HCT116 (cell line): ENCODE measurements around the gene SLCO2B1. TPM values are rescaled to one million over a fixed set of nuclear protein-coding genes. Genes with fewer than 3 reads are reported as not detected.

Experiments
- ATAC-seq: fragments of 200-7000 bp; cut with Tn5 transposase; 2 replicates; pipeline ENCODE4 v1.9.1; 2020; ENCODE audit warnings: mild to moderate bottlenecking, moderate library complexity
- BruUV-seq: library from RNA; stranded (reverse); fragments of 400-500 nt; replicated peaks from 2 replicates; lab custom pipeline; 2021; lab: Mats Ljungman, UMichigan
- CTCF ChIA-PET: fragments of 300-600 bp; sonication (Branson Sonifier 250); formaldehyde crosslinking; loops from one replicate; lab custom pipeline; 2021; ENCODE audit warnings: antibody characterized with exemption; lab: Charles Lee
- POLR2A ChIA-PET: fragments of 300-600, 350-600 bp; sonication (Branson Sonifier 250); formaldehyde crosslinking; loops from one replicate; lab custom pipeline; 2021; ENCODE audit warnings: antibody characterized with exemption; lab: Charles Lee
- RAD21 ChIA-PET, 2 experiments: fragments of 300-600 bp; sonication (Branson Sonifier 250); formaldehyde crosslinking; loops; one replicate each; lab custom pipeline; 2023; ENCODE audit warnings: low total read pairs in 2 of 2; ENCODE audit not compliant: uncharacterized antibody in 2 of 2, unreplicated experiment in 2 of 2, low non-redundant PET in 1 of 2; lab: Charles Lee
- DNase-seq: peaks from one replicate; pipeline ENCODE4 v3.0.0-alpha.2; 2010; ENCODE audit warnings: low read depth, low spot score
- H2AFZ ChIP-seq: fragments of 200-600 bp; shearing (Covaris generic), sonication (generic); 2 replicates; pipeline ENCODE4 v1.6.1; 2017; ENCODE audit warnings: low read depth, mixed run types, mixed read lengths, antibody characterized with exemption, low read length; ENCODE audit not compliant: poor library complexity, severe bottlenecking
- H3K27ac ChIP-seq: 2 replicates; pipeline ENCODE4 v1.5.1; 2012; ENCODE audit warnings: low read depth, low read length
- H3K27me3 ChIP-seq: fragments of 200-600 bp; sonication (generic); 2 replicates; pipeline ENCODE4 v1.6.1; 2016; ENCODE audit warnings: mixed run types, low read length, mixed read lengths; ENCODE audit not compliant: insufficient read depth
- H3K36me3 ChIP-seq, 2 experiments: fragments of 200-500 bp in 1 of 2; fragments of 200-600 bp in 1 of 2; sonication (Bioruptor generic) in 1 of 2; sonication (generic) in 1 of 2; 2 replicates each; pipeline versions ENCODE4 v1.5.1 to v1.6.1; 2014 to 2016; ENCODE audit warnings: low read length in 2 of 2, inconsistent platforms in 1 of 2, mixed read lengths in 1 of 2, mixed run types in 1 of 2; ENCODE audit not compliant: insufficient read depth in 2 of 2, control insufficient read depth in 1 of 2
- H3K4me1 ChIP-seq, 2 experiments: fragments of 200-600 bp in 1 of 2; sonication (generic) in 1 of 2; 2 replicates each; pipeline versions ENCODE4 v1.5.1 to v1.6.1; 2012 to 2017; ENCODE audit warnings: low read length in 2 of 2, inconsistent platforms in 1 of 2, mild to moderate bottlenecking in 1 of 2, mixed read lengths in 1 of 2, mixed run types in 1 of 2, moderate library complexity in 1 of 2; ENCODE audit not compliant: insufficient read depth in 2 of 2, control insufficient read depth in 1 of 2
- H3K4me2 ChIP-seq: fragments of 200-600 bp; sonication (generic); 2 replicates; pipeline ENCODE4 v1.6.1; 2017; ENCODE audit warnings: mixed run types, low read length, mixed read lengths
- H3K4me3 ChIP-seq, 2 experiments: fragments of 200-600 bp in 1 of 2; sonication (generic) in 1 of 2; replicated peaks in 1 of 2; 2 replicates each; pipeline ENCODE4 v1.5.1; 2011 to 2016; ENCODE audit warnings: low read length in 2 of 2, control low read depth in 1 of 2, low read depth in 1 of 2, mild to moderate bottlenecking in 1 of 2, mixed read lengths in 1 of 2, mixed run types in 1 of 2
- H3K79me2 ChIP-seq: fragments of 200-600 bp; sonication (generic); 2 replicates; pipeline ENCODE4 v1.6.1; 2017; ENCODE audit warnings: mild to moderate bottlenecking, mixed run types, low read length, moderate library complexity, mixed read lengths; ENCODE audit not compliant: insufficient read depth
- H3K9ac ChIP-seq: fragments of 200-600 bp; sonication (generic); 2 replicates; pipeline ENCODE4 v1.6.1; 2016; ENCODE audit warnings: low read length, mixed read lengths
- H3K9me2 ChIP-seq: fragments of 200-600 bp; sonication (generic), shearing (Covaris generic); 2 replicates; pipeline ENCODE4 v1.6.1; 2017; ENCODE audit warnings: mixed run types, mild to moderate bottlenecking, moderate library complexity; ENCODE audit not compliant: insufficient read depth
- H3K9me3 ChIP-seq, 2 experiments: fragments of 200-500 bp in 1 of 2; fragments of 200-600 bp in 1 of 2; sonication (Bioruptor generic) in 1 of 2; sonication (generic) in 1 of 2; 2 replicates each; pipeline ENCODE4 v1.6.1; 2014 to 2017; ENCODE audit warnings: low read length in 2 of 2, mixed read lengths in 2 of 2, inconsistent platforms in 1 of 2, low read depth in 1 of 2, mild to moderate bottlenecking in 1 of 2, mixed run types in 1 of 2, moderate library complexity in 1 of 2; ENCODE audit not compliant: control insufficient read depth in 1 of 2, insufficient read depth in 1 of 2
- H4K20me1 ChIP-seq: fragments of 200-600 bp; sonication (generic), shearing (Covaris generic); 2 replicates; pipeline ENCODE4 v1.6.1; 2017; ENCODE audit warnings: mixed run types, mild to moderate bottlenecking, moderate library complexity; ENCODE audit not compliant: insufficient read depth
- CBX3 ChIP-seq: IDR thresholded peaks from 2 replicates; pipeline ENCODE4 v1.6.1; 2012; ENCODE audit warnings: low read depth
- CEBPB ChIP-seq: IDR thresholded peaks from 2 replicates; pipeline ENCODE4 v1.6.1; 2012; ENCODE audit warnings: low read depth
- EGR1 ChIP-seq: IDR thresholded peaks from 2 replicates; pipeline ENCODE4 v1.6.1; 2012; ENCODE audit warnings: low read depth
- ELF1 ChIP-seq: IDR thresholded peaks from 2 replicates; pipeline ENCODE4 v1.6.1; 2012; ENCODE audit warnings: low read depth, borderline replicate concordance
- EZH2 ChIP-seq: fragments of 200-600 bp; sonication (generic); IDR thresholded peaks from 2 replicates; pipeline ENCODE4 v1.6.1; 2017; ENCODE audit warnings: antibody characterized with exemption, mixed run types
- EZH2phosphoT487 ChIP-seq: fragments of 200-600 bp; IDR thresholded peaks from 2 replicates; pipeline ENCODE4 v1.6.1; 2018; ENCODE audit warnings: antibody characterized with exemption, borderline replicate concordance
- FOSL1 ChIP-seq: IDR thresholded peaks from 2 replicates; pipeline ENCODE4 v1.6.1; 2012; ENCODE audit warnings: low read depth
- POLR2A ChIP-seq: IDR thresholded peaks from 2 replicates; pipeline ENCODE4 v1.7.0; 2011; ENCODE audit warnings: borderline replicate concordance; ENCODE audit not compliant: insufficient read depth, insufficient read length; ENCODE audit errors: extremely low read depth
- SP1 ChIP-seq: IDR thresholded peaks from 2 replicates; pipeline ENCODE4 v1.6.1; 2012; ENCODE audit warnings: low read depth
- SRF ChIP-seq: IDR thresholded peaks from 2 replicates; pipeline ENCODE4 v1.6.1; 2012; ENCODE audit warnings: low read depth
- TCF7L2 ChIP-seq: IDR thresholded peaks from 2 replicates; pipeline ENCODE4 v1.7.0; 2011; ENCODE audit warnings: borderline replicate concordance, inconsistent platforms; ENCODE audit not compliant: insufficient read depth, insufficient read length; ENCODE audit errors: extremely low read depth
- YY1 ChIP-seq: IDR thresholded peaks from 2 replicates; pipeline ENCODE4 v1.6.1; 2011; ENCODE audit warnings: low read length, low read depth, moderate library complexity, mild to moderate bottlenecking; ENCODE audit not compliant: insufficient replicate concordance; ENCODE audit errors: extremely low read depth
- ZNF274 ChIP-seq: fragments of 200-500 bp; sonication (Bioruptor generic); IDR thresholded peaks from 2 replicates; pipeline ENCODE4 v1.6.1; 2014; ENCODE audit warnings: mild to moderate bottlenecking, low read depth, low read length, inconsistent platforms
- intact Hi-C: fragments of 100-400 bp; cut with micrococcal nuclease; formaldehyde crosslinking; loops from 2 replicates; pipeline ENCODE4 v1.10.0; 2022
- total RNA-seq: library from RNA; stranded (reverse); gene quantifications from one replicate; pipeline ENCODE4 v1.2.1, GENCODE V29; 2021; ENCODE audit not compliant: unreplicated experiment
- TF ChIP-seq, protein P1 (sequence below): IDR thresholded peaks from 2 replicates; pipeline ENCODE4 v1.6.1; 2012
- TF ChIP-seq, protein P2 (sequence below): IDR thresholded peaks from 2 replicates; pipeline ENCODE4 v1.6.1; 2012
- TF ChIP-seq, protein P3 (sequence below), 3 experiments: fragments of 200-600 bp in 1 of 3; sonication (generic) in 1 of 3; IDR thresholded peaks in 2 of 3; conservative IDR thresholded peaks in 1 of 3; 2 replicates each; pipeline ENCODE4 v1.5.1; 2012 to 2017; ENCODE audit warnings: low read depth in 2 of 3, low read length in 2 of 3, antibody characterized with exemption in 1 of 3, borderline replicate concordance in 1 of 3, control low read depth in 1 of 3, mild to moderate bottlenecking in 1 of 3, mixed read lengths in 1 of 3, mixed run types in 1 of 3, moderate library complexity in 1 of 3; ENCODE audit not compliant: insufficient read depth in 1 of 3

SLCO2B1 gene
- total RNA-seq, 1 experiment from 2014 or later: 0.81 TPM

GRCh38 chr11:75113030-75113429, 37.9 kb upstream of the SLCO2B1 start:
- DNase-seq (no peak), ATAC-seq (no peak)
- H3K27me3 ChIP-seq: no peaks in the 10 kb centered on the region
- H2AFZ ChIP-seq: no peak overlapping the region
- intact Hi-C loops: no loop called here
- ChIA-PET POLR2A (no interaction called here), CTCF (no interaction called here), RAD21 (no interaction called here)
- no peak overlapping the region for H3K4me3 ChIP-seq
- no TSS peak for BruUV-seq
- TF ChIP-seq, protein P1, sequence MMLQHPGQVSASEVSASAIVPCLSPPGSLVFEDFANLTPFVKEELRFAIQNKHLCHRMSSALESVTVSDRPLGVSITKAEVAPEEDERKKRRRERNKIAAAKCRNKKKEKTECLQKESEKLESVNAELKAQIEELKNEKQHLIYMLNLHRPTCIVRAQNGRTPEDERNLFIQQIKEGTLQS: no peak
- TF ChIP-seq ELF1 (no peak), YY1 (no peak), SRF (no peak), ZNF274 (no peak), EZH2 (no peak), CBX3 (no peak), FOSL1 (no peak)
- no peaks in the 10 kb centered on the region; a peak in 2 of 4 replicates for H3K9me3 ChIP-seq
- no peak overlapping the region for H3K4me2 ChIP-seq
- H3K27ac ChIP-seq: no peak overlapping the region
- no peaks in the 10 kb centered on the region for H3K36me3 ChIP-seq
- H3K4me1 ChIP-seq: no peaks in the 10 kb centered on the region
- H3K9ac ChIP-seq: no peak overlapping the region
- no peaks in the 10 kb centered on the region for H3K9me2 ChIP-seq
- no peaks in the 10 kb centered on the region for H4K20me1 ChIP-seq
- H3K79me2 ChIP-seq: no peaks in the 10 kb centered on the region

GRCh38 chr11:75114465-75114864, 36.4 kb upstream of the SLCO2B1 start:
- Histone ChIP-seq H3K27ac (no peak overlapping the region), H3K9me2 (no peaks in the 10 kb centered on the region), H3K4me2 (no peak overlapping the region), H3K79me2 (no peaks in the 10 kb centered on the region), H2AFZ (no peak overlapping the region), H3K4me3 (no peak overlapping the region), H3K9ac (no peak overlapping the region), H3K27me3 (no peaks in the 10 kb centered on the region), H3K9me3 (peaks cover 0 to 8% of the 10 kb centered on the region in 2 experiments; a peak in 3 of 4 replicates), H3K36me3 (no peaks in the 10 kb centered on the region), H3K4me1 (no peaks in the 10 kb centered on the region), H4K20me1 (no peaks in the 10 kb centered on the region)
- ChIA-PET RAD21 (no interaction called here), POLR2A (interaction anchor here (0.7 kb wide), 1 partner anchor 673 kb away, joined by 3 read pairs; no protein-coding TSS in a partner anchor), CTCF (no interaction called here)
- intact Hi-C loops: no loop called here
- BruUV-seq: no TSS peak
- no peak for ATAC-seq
- no peak for DNase-seq
- TF ChIP-seq, protein P1: no peak
- no peak for TF ChIP-seq EGR1
- no peak for TF ChIP-seq EZH2phosphoT487
- no peak for TF ChIP-seq YY1
- no peak for TF ChIP-seq SRF
- TF ChIP-seq SP1: no peak
- no peak for TF ChIP-seq CEBPB
- TF ChIP-seq, protein P2, sequence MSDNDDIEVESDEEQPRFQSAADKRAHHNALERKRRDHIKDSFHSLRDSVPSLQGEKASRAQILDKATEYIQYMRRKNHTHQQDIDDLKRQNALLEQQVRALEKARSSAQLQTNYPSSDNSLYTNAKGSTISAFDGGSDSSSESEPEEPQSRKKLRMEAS: no peak
- no peak for TF ChIP-seq EZH2
- no peak for TF ChIP-seq POLR2A
- no peak for TF ChIP-seq TCF7L2
- TF ChIP-seq ZNF274: no peak
- TF ChIP-seq, protein P3, sequence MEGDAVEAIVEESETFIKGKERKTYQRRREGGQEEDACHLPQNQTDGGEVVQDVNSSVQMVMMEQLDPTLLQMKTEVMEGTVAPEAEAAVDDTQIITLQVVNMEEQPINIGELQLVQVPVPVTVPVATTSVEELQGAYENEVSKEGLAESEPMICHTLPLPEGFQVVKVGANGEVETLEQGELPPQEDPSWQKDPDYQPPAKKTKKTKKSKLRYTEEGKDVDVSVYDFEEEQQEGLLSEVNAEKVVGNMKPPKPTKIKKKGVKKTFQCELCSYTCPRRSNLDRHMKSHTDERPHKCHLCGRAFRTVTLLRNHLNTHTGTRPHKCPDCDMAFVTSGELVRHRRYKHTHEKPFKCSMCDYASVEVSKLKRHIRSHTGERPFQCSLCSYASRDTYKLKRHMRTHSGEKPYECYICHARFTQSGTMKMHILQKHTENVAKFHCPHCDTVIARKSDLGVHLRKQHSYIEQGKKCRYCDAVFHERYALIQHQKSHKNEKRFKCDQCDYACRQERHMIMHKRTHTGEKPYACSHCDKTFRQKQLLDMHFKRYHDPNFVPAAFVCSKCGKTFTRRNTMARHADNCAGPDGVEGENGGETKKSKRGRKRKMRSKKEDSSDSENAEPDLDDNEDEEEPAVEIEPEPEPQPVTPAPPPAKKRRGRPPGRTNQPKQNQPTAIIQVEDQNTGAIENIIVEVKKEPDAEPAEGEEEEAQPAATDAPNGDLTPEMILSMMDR (IDR thresholded peaks at IDR 0.05 in 2 of 3, conservative IDR thresholded peaks at IDR 0.05 in 1 of 3; ENCODE audit: borderline replicate concordance in 1 of 3, insufficient read depth in 1 of 3, low read depth in 2 of 3, low read length in 2 of 3): no peak
